ENCODE measurements around the gene ASB4. TPM values are rescaled to one million over a fixed set of nuclear protein-coding genes. Genes with fewer than 3 reads are reported as not detected.

Gene ASB4
- total RNA-seq, 2 donors from 2014 or later = not detected

- no peaks in the 10 kb centered on the region for H3K9me3 ChIP-seq (ENCODE audit: control insufficient read depth, low read length)
- TF ChIP-seq CTCF (conservative IDR thresholded peaks at IDR 0.05) = peak; percentile 70
- no peaks in the 10 kb centered on the region for H3K27me3 Mint-ChIP-seq (ENCODE audit: insufficient read depth)
- H3K9me3 Mint-ChIP-seq = no peaks in the 10 kb centered on the region
- H3K4me3 ChIP-seq (ENCODE audit: low read length) = no peak overlapping the region
- WGBS, 2 experiments (ENCODE audit: insufficient coverage in 1 of 2, insufficient read length in 1 of 2) = 76 to 86% methylated on average over 15 to 18 of the region's 18 CpGs
- peaks cover 7% of the 10 kb centered on the region for H3K4me1 Mint-ChIP-seq
- no peaks in the 10 kb centered on the region for H3K4me1 ChIP-seq (ENCODE audit: control insufficient read depth, insufficient read depth, low read length)
- H3K27me3 ChIP-seq (ENCODE audit: control insufficient read depth, insufficient read depth, low read length, poor library complexity, severe bottlenecking) = no peaks in the 10 kb centered on the region
- no peak overlapping the region for H3K4me3 Mint-ChIP-seq
- H3K9ac ChIP-seq (ENCODE audit: extremely low read depth, low read length, poor library complexity, severe bottlenecking) = no peak overlapping the region
- DNase-seq = peak; percentile 71
- H3K27ac ChIP-seq (ENCODE audit: low read depth, low read length) = peak overlapping the region; percentile 85
- H3K36me3 ChIP-seq (ENCODE audit: control insufficient read depth, insufficient read depth, low read length) = no peaks in the 10 kb centered on the region
- H3K36me3 Mint-ChIP-seq (ENCODE audit: low read depth) = no peaks in the 10 kb centered on the region
- no peak overlapping the region for H3K27ac Mint-ChIP-seq
Observed at GRCh38 chr7:95478272-95479037, 7.3 kb upstream of the ASB4 start.

GRCh38 chr7:95479992-95480624 lies 5.6 kb upstream of the ASB4 start:
- H3K36me3 Mint-ChIP-seq (ENCODE audit: low read depth) = no peaks in the 10 kb centered on the region
- Histone ChIP-seq H3K27ac (ENCODE audit: low read depth, low read length) (no peak overlapping the region), H3K9ac (ENCODE audit: extremely low read depth, low read length, poor library complexity, severe bottlenecking) (no peak overlapping the region), H3K4me1 (ENCODE audit: control insufficient read depth, insufficient read depth, low read length) (no peaks in the 10 kb centered on the region), H3K4me3 (ENCODE audit: low read length) (no peak overlapping the region), H3K27me3 (ENCODE audit: control insufficient read depth, insufficient read depth, low read length, poor library complexity, severe bottlenecking) (no peaks in the 10 kb centered on the region), H3K9me3 (ENCODE audit: control insufficient read depth, low read length) (no peaks in the 10 kb centered on the region), H3K36me3 (ENCODE audit: control insufficient read depth, insufficient read depth, low read length) (no peaks in the 10 kb centered on the region)
- no peak overlapping the region for H3K4me3 Mint-ChIP-seq
- H3K27me3 Mint-ChIP-seq (ENCODE audit: insufficient read depth) = no peaks in the 10 kb centered on the region
- H3K27ac Mint-ChIP-seq = no peak overlapping the region
- no peak for TF ChIP-seq CTCF (conservative IDR thresholded peaks at IDR 0.05)
- peaks cover 7% of the 10 kb centered on the region for H3K4me1 Mint-ChIP-seq
- H3K9me3 Mint-ChIP-seq = no peaks in the 10 kb centered on the region
- DNase-seq = no peak

GRCh38 chr7:95481271-95482165 lies 4.2 kb upstream of the ASB4 start:
- no peaks in the 10 kb centered on the region for H3K36me3 Mint-ChIP-seq (ENCODE audit: low read depth)
- peaks cover 6% of the 10 kb centered on the region for H3K4me1 Mint-ChIP-seq
- no peak overlapping the region for H3K4me3 Mint-ChIP-seq
- WGBS, 2 experiments (ENCODE audit: insufficient coverage in 1 of 2, insufficient read length in 1 of 2) = 80 to 96% methylated on average over 1 to 3 of the region's 3 CpGs
- H3K27ac ChIP-seq (ENCODE audit: low read depth, low read length) = no peak overlapping the region
- H3K4me3 ChIP-seq (ENCODE audit: low read length) = no peak overlapping the region
- no peak overlapping the region for H3K9ac ChIP-seq (ENCODE audit: extremely low read depth, low read length, poor library complexity, severe bottlenecking)
- no peak for DNase-seq
- no peaks in the 10 kb centered on the region for H3K27me3 Mint-ChIP-seq (ENCODE audit: insufficient read depth)
- no peak overlapping the region for H3K27ac Mint-ChIP-seq
- no peaks in the 10 kb centered on the region for H3K36me3 ChIP-seq (ENCODE audit: control insufficient read depth, insufficient read depth, low read length)
- no peak for TF ChIP-seq CTCF (conservative IDR thresholded peaks at IDR 0.05)
- H3K27me3 ChIP-seq (ENCODE audit: control insufficient read depth, insufficient read depth, low read length, poor library complexity, severe bottlenecking) = no peaks in the 10 kb centered on the region
- no peaks in the 10 kb centered on the region for H3K9me3 ChIP-seq (ENCODE audit: control insufficient read depth, low read length)
- H3K4me1 ChIP-seq (ENCODE audit: control insufficient read depth, insufficient read depth, low read length) = no peaks in the 10 kb centered on the region
- no peaks in the 10 kb centered on the region for H3K9me3 Mint-ChIP-seq

Measured in endodermal cell (in vitro differentiated cells).